Testis (tissue), 3 donors: ENCODE measurements around the gene KCNG2. TPM values are rescaled to one million over a fixed set of nuclear protein-coding genes. Genes with fewer than 3 reads are reported as not detected.

Experiments
- DNase-seq: peaks from one replicate; pipeline ENCODE4 v3.0.0-alpha.2; 2019
- H3K27ac ChIP-seq, 2 donors: fragments of 200-600 bp; sonication (generic); one replicate each; pipeline ENCODE4 v1.5.1; 2019
- H3K27me3 ChIP-seq: fragments of 200-600 bp; sonication (generic); one replicate; pipeline ENCODE4 v1.5.1; 2019
- H3K36me3 ChIP-seq: fragments of 200-600 bp; sonication (generic); one replicate; pipeline ENCODE4 v1.5.1; 2017; ENCODE audit warnings: low read depth; ENCODE audit errors: missing control alignments
- H3K4me1 ChIP-seq: fragments of 200-600 bp; sonication (generic); one replicate; pipeline ENCODE4 v1.5.1; 2019
- H3K4me3 ChIP-seq, 2 donors: fragments of 200-600 bp; sonication (generic); one replicate each; pipeline ENCODE4 v1.5.1; 2017 to 2019
- H3K9me3 ChIP-seq: fragments of 200-600 bp; sonication (generic); one replicate; pipeline ENCODE4 v1.5.1; 2017
- POLR2A ChIP-seq: fragments of 450-650 bp; IDR thresholded peaks from one replicate; pipeline ENCODE4 v1.6.1; 2017; ENCODE audit warnings: antibody characterized with exemption, mild to moderate bottlenecking, moderate library complexity
- WGBS, 2 donors: methylation state at CpG; one replicate each; pipeline ENCODE4 v1.1.5; 2018; 5-methylcytosine and 5-hydroxymethylcytosine counted together
- intact Hi-C: fragments of 100-400 bp; cut with DNase I; formaldehyde crosslinking; loops from one replicate; pipeline ENCODE4 v1.15.1; 2023; ENCODE audit warnings: low total_unique reads
- polyA plus RNA-seq: library from polyadenylated mRNA; stranded (reverse); fragments of 350-450 nt; fragmentation: Illumina TruSeq; extraction: RNeasy Lipid Tissue Mini Kit (QIAGEN cat#74804); gene quantifications from one replicate; pipeline ENCODE4 v1.2.3, GENCODE V29; 2014; ENCODE audit warnings: low read depth, low replicate concordance; ENCODE audit not compliant: insufficient read depth
- total RNA-seq, 2 donors: library from RNA; depleted of rRNA; stranded (reverse); fragments of >200 nt; gene quantifications; one replicate each; pipeline ENCODE4 v1.2.3, GENCODE V29; 2016
- TF ChIP-seq, protein P1 (sequence below), 3 experiments: fragments of 450-650 bp in 2 of 3; fragments of 200-600 bp in 1 of 3; sonication (generic) in 1 of 3; IDR thresholded peaks; one replicate each; pipeline ENCODE4 v1.5.1; 2016 to 2019; ENCODE audit warnings: antibody characterized with exemption in 3 of 3, mild to moderate bottlenecking in 2 of 3, moderate library complexity in 1 of 3

The KCNG2 gene
- total and polyA plus RNA-seq, 3 donors from 2014 or later, result 0.50 to 7.6 (median 7.2) TPM

GRCh38 chr18:79932907-79933306 lies 135.2 kb downstream of the KCNG2 start:
- H3K27ac ChIP-seq, result no peak overlapping the region
- no peaks in the 10 kb centered on the region for H3K9me3 ChIP-seq
- H3K27me3 ChIP-seq, result no peaks in the 10 kb centered on the region
- intact Hi-C loops, result no loop called here
- no peak for DNase-seq
- no peak for TF ChIP-seq POLR2A
- TF ChIP-seq, protein P1, sequence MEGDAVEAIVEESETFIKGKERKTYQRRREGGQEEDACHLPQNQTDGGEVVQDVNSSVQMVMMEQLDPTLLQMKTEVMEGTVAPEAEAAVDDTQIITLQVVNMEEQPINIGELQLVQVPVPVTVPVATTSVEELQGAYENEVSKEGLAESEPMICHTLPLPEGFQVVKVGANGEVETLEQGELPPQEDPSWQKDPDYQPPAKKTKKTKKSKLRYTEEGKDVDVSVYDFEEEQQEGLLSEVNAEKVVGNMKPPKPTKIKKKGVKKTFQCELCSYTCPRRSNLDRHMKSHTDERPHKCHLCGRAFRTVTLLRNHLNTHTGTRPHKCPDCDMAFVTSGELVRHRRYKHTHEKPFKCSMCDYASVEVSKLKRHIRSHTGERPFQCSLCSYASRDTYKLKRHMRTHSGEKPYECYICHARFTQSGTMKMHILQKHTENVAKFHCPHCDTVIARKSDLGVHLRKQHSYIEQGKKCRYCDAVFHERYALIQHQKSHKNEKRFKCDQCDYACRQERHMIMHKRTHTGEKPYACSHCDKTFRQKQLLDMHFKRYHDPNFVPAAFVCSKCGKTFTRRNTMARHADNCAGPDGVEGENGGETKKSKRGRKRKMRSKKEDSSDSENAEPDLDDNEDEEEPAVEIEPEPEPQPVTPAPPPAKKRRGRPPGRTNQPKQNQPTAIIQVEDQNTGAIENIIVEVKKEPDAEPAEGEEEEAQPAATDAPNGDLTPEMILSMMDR (IDR thresholded peaks at IDR 0.05), result no peak
- no peak overlapping the region for H3K4me3 ChIP-seq
- no peaks in the 10 kb centered on the region for H3K36me3 ChIP-seq
- WGBS, 2 donors, result 93 to 95% methylated on average over 3 of the region's 3 CpGs
- H3K4me1 ChIP-seq, result no peaks in the 10 kb centered on the region

- H3K27me3 ChIP-seq, result no peaks in the 10 kb centered on the region
- intact Hi-C loops, result no loop called here
- H3K27ac ChIP-seq, result no peak overlapping the region
- 80 to 85% methylated on average over 10 of the region's 10 CpGs for WGBS, 2 donors
- no peak overlapping the region for H3K4me3 ChIP-seq
- peak; percentile 15 for DNase-seq
- no peak for TF ChIP-seq POLR2A
- TF ChIP-seq, protein P1 (IDR thresholded peaks at IDR 0.05), result no peak
- H3K9me3 ChIP-seq, result no peaks in the 10 kb centered on the region
- no peaks in the 10 kb centered on the region for H3K36me3 ChIP-seq
- H3K4me1 ChIP-seq, result no peaks in the 10 kb centered on the region
Measured at GRCh38 chr18:79933765-79934164, 136.0 kb downstream of the KCNG2 start.

DNA sequence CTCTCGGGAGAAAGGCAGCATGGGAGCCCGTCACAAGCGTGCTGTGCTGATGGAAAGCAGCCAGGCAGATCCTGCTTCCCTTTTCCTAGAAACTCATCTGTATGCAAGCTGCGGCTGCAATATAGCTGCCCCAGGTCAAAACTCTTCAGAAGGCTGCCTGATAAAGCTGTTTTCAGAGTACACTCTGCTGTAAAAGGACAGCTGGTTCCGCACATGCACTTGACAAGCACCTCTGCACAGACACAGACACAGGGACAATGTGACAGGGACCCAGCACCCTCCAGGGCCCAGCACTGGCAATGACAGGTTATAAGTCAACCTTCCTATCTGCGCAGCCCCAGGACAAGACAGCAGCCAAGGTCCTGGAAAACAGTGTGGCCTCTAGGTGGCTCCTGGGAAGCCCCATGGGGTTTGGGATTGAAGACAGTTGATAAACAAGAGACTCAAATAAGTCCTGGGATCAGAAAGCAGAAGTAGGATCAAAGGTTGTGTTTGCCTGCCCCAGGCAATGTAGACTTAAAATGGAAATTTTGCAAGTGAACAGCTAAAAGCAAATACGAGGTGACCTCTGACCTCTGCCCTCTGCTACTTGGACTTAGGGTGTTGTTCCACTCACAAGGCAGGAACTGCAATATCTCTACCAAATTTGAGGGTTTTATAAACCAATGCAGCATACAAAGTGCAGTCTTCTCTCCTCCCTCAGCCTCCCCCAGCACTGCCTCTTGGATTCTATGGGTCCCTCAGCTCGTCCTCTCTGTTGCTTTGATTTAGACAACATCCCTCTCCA lies 136.8 kb downstream of the KCNG2 start:
- H3K9me3 ChIP-seq, result no peaks in the 10 kb centered on the region
- no peaks in the 10 kb centered on the region for H3K36me3 ChIP-seq
- intact Hi-C loops, result no loop called here
- H3K4me1 ChIP-seq, result no peaks in the 10 kb centered on the region
- no peak overlapping the region for H3K27ac ChIP-seq
- no peaks in the 10 kb centered on the region for H3K27me3 ChIP-seq
- no peak overlapping the region for H3K4me3 ChIP-seq
- no peak for TF ChIP-seq POLR2A
- TF ChIP-seq, protein P1 (IDR thresholded peaks at IDR 0.05), result no peak
- WGBS, 2 donors, result 76 to 82% methylated on average over 8 of the region's 8 CpGs
- DNase-seq, result peak; percentile 13

DNA sequence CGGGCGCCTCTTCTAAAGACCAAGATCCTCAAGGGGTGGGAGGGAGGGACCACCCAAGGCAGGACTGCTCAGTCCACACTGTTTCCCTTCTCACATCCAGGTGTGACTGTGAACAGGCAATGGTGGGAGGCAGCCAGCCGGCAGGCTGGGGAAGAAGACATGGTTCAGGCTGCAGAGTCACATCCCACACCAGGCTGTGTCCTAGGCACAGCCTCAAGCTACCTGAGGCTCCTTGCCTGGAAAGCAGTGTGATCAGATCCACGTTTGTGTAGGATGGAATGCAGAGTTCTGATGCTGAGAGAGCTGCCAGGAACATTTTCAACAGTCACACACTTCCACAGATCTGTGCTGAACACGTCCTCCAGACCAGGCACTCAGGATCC lies 137.4 kb downstream of the KCNG2 start:
- WGBS, 2 donors, result 73 to 100% methylated on average over 2 to 5 of the region's 5 CpGs
- Histone ChIP-seq H3K4me1 (no peaks in the 10 kb centered on the region), H3K4me3 (no peak overlapping the region), H3K36me3 (no peaks in the 10 kb centered on the region), H3K27ac (no peak overlapping the region), H3K27me3 (no peaks in the 10 kb centered on the region), H3K9me3 (no peaks in the 10 kb centered on the region)
- TF ChIP-seq, protein P1 (IDR thresholded peaks at IDR 0.05), result no peak
- no peak for TF ChIP-seq POLR2A
- no peak for DNase-seq
- intact Hi-C loops, result no loop called here

DNA sequence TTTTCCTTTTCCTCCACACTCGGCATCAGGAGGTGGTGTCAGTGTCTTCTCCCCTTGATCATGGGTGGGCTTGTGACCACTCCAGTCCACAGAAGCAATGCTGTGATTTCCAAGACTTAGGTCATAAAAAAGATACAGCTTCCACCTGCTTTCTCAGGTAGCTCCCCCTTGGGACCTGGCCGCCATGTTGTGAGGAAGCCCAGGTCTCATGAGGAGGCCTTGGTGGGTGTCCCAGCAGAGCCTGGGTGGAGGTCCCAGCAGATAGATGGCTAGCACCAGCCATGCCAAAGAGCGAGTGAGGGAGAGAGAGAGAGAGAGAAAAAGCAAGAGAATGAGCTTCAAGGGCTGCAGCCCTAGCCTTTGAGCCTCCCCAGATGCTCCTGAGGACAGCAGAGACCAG lies 137.8 kb downstream of the KCNG2 start:
- no peak for TF ChIP-seq POLR2A
- TF ChIP-seq, protein P1 (IDR thresholded peaks at IDR 0.05), result no peak
- Histone ChIP-seq H3K36me3 (no peaks in the 10 kb centered on the region), H3K4me3 (no peak overlapping the region), H3K27me3 (no peaks in the 10 kb centered on the region), H3K27ac (no peak overlapping the region), H3K9me3 (no peaks in the 10 kb centered on the region), H3K4me1 (no peaks in the 10 kb centered on the region)
- 96 to 100% methylated on average over 3 of the region's 3 CpGs for WGBS, 2 donors
- intact Hi-C loops, result no loop called here
- DNase-seq, result no peak
